Activated CD8-positive, alpha-beta T cell treated with anti-CD3 and anti-CD28 coated beads for 36 hours (primary cell): ENCODE measurements around the gene TMEM232. TPM values are rescaled to one million over a fixed set of nuclear protein-coding genes. Genes with fewer than 3 reads are reported as not detected.

Experiments
- ATAC-seq: fragments of 200-7000 bp; cut with Tn5 transposase; one replicate; pipeline ENCODE4 v1.10.0; 2021; ENCODE audit warnings: mild to moderate bottlenecking, moderate library complexity
- CTCF ChIA-PET: fragments of 350-600 bp; sonication (Branson Sonifier 250); formaldehyde crosslinking; loops from one replicate; lab custom pipeline; 2021; ENCODE audit warnings: antibody characterized with exemption; lab: Charles Lee
- POLR2A ChIA-PET: fragments of 350-600 bp; sonication (Branson Sonifier 250); formaldehyde crosslinking; loops from one replicate; lab custom pipeline; 2021; ENCODE audit warnings: antibody characterized with exemption; lab: Charles Lee
- DNase-seq: peaks from one replicate; pipeline ENCODE4 v3.0.0-alpha.2; 2020
- H3K27ac Mint-ChIP-seq: one replicate; pipeline ENCODE4 v1.8.0; 2021; ENCODE audit warnings: mild to moderate bottlenecking, mixed read lengths
- H3K27me3 Mint-ChIP-seq: one replicate; pipeline ENCODE4 v1.8.0; 2021; ENCODE audit warnings: mixed read lengths
- H3K36me3 Mint-ChIP-seq: one replicate; pipeline ENCODE4 v1.8.0; 2021; ENCODE audit warnings: low read depth, mixed read lengths
- H3K4me1 Mint-ChIP-seq: one replicate; pipeline ENCODE4 v1.8.0; 2021; ENCODE audit warnings: low read depth, mixed read lengths
- H3K4me3 Mint-ChIP-seq: one replicate; pipeline ENCODE4 v1.8.0; 2021; ENCODE audit warnings: mild to moderate bottlenecking, moderate library complexity, mixed read lengths
- H3K9me3 Mint-ChIP-seq: one replicate; pipeline ENCODE4 v1.8.0; 2021; ENCODE audit warnings: mixed read lengths
- CTCF ChIP-seq: fragments of 200-600 bp; IDR thresholded peaks from one replicate; pipeline ENCODE4 v1.8.0; 2022; ENCODE audit warnings: antibody characterized with exemption, mild to moderate bottlenecking
- intact Hi-C: fragments of 100-400 bp; cut with micrococcal nuclease; formaldehyde crosslinking; loops from one replicate; pipeline ENCODE4 v1.10.0; 2022
- total RNA-seq, 2 experiments: library from RNA; stranded (reverse); gene quantifications; one replicate each; pipeline ENCODE4 v1.2.3, GENCODE V29; 2021

Gene TMEM232
- total RNA-seq = under 1 TPM; 0.27 to 0.49 TPM

DNA sequence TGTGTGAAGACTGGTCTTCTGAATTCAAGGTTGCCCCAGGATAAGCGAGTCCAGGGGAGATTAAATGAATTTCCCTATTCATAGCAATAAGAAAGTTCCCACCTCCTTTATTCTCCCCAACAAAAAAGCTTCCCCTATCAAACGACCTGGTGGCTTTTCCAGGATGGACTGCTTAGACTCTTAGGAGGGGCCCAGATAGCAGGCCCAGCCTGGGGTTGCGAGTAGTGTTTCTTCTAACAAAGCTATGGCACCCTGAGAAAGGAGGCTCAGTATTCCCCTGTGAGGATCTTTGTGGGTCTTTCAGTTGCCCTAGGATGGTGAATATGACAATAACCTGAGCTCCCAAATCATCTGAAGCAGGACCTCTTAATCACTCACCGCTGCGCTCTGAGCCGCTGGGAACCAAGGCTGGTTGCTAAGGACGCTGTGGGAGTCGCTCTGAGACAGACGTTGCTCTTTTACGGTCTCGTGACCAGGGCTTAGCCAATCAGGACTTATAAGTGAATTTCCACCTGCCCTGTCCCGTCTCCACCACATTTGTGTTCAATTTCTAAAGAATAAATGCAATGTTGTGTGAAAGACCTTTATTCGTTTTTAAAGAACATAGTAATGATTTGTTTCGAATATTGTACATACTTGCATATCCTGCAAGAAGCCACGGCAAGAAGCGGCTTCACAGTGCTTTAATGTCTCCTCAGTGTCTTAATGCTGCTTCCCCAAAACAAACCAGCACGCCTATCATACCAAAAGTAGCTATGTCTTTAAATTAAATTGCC lies at the start of gene TMEM232:
TMEM232 (minus strand) TSS at position 423 of the 776 bp plus-strand sequence. CDS start 59,319 bp downstream, outside the sequence.
- Mint-ChIP-seq H3K27ac (no peak within 1 kb of the TSS), H3K9me3 (no peaks in the 10 kb centered on the region), H3K36me3 (no peaks in the 10 kb centered on the region), H3K4me3 (peak within 1 kb of the TSS; percentile 63), H3K27me3 (peaks cover 2% of the 10 kb centered on the region), H3K4me1 (no peaks in the 10 kb centered on the region)
- intact Hi-C loops = no loop called here
- no peak for TF ChIP-seq CTCF
- ChIA-PET CTCF (interaction anchor here (1.0 to 1.1 kb wide), 2 partner anchors 11 to 15 kb away, joined by 3 read pairs; no protein-coding TSS in a partner anchor), POLR2A (interaction anchor here (0.7 kb wide), 1 partner anchor 12 kb away, joined by 3 read pairs; the partner anchor contains the start of gene SLC25A46)
- peak; percentile 99 for ATAC-seq
- peak; percentile 81 for DNase-seq

DNA sequence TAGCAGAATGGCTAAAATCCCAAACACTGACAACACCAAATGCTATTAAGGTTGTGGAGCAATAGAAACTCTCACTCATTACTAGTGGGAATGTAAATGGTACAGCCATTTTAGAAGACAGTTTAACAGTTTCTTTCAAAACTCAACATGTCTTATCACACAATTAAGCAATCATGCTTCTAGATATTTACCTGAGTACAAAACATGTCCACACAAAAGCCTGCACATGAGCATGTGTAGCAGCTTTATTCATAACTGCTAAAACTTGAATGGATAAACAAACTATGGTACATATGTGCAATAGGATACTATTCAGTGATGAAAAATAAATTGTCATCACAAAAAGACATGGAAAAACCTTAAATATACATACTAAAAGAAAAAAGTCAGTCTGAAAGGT lies 43.8 kb upstream of the TMEM232 start:
- TF ChIP-seq CTCF = no peak
- intact Hi-C loops = no loop called here

DNA sequence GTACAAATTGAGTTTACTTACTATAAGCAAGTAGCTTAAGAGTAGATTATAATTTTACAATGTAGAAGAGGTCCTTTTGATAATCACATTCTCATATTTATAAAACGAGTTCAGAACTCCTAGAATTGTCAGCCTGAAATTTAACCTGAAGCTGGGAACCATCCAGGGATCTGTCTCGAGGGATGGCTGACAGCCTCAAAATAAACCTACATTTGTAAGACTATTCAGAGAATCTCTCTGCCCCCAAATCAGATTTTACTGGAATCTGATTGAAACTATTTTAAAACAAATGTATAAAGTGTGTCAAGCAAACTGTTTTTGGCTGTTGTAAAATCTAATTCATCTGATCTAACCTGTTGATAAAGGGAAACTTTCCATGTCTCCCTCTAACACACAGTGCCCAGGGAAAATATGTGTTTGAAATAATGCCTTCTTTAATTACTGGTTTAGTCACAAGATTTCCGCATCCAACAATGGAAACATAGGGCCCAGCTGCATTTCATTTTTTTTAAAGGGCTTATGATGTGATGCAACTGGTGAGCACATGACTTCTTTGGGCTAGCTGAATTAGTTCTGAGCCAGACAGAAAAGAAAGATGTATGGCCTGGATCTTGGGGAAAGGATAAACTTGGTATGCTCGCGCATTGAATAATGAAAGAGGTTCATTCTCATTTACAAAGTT lies 42.7 kb upstream of the TMEM232 start:
- no peak for DNase-seq
- Mint-ChIP-seq H3K4me1 (no peaks in the 10 kb centered on the region), H3K27ac (no peak overlapping the region), H3K4me3 (no peak overlapping the region), H3K9me3 (no peaks in the 10 kb centered on the region), H3K27me3 (peaks cover 5% of the 10 kb centered on the region), H3K36me3 (no peaks in the 10 kb centered on the region)
- ChIA-PET POLR2A (no interaction called here), CTCF (no interaction called here)
- intact Hi-C loops = no loop called here
- no peak for ATAC-seq
- no peak for TF ChIP-seq CTCF

More for the DNA sequence above, 43.8 kb upstream of the TMEM232 start:
- Mint-ChIP-seq H3K9me3 (no peaks in the 10 kb centered on the region), H3K27ac (no peak overlapping the region), H3K27me3 (peaks cover 5% of the 10 kb centered on the region), H3K4me3 (no peak overlapping the region), H3K4me1 (no peaks in the 10 kb centered on the region), H3K36me3 (no peaks in the 10 kb centered on the region)
- POLR2A ChIA-PET = no interaction called here
- CTCF ChIA-PET = no interaction called here
- DNase-seq = no peak
- ATAC-seq = no peak

GRCh38 chr5:110768138-110768860 lies 41.8 kb upstream of the TMEM232 start:
- intact Hi-C loops = no loop called here
- H3K4me1 Mint-ChIP-seq = no peaks in the 10 kb centered on the region
- peaks cover 5% of the 10 kb centered on the region for H3K27me3 Mint-ChIP-seq
- H3K9me3 Mint-ChIP-seq = no peaks in the 10 kb centered on the region
- ChIA-PET CTCF (interaction anchor here (2.6 kb wide), 1 partner anchor 12 kb away, joined by 6 read pairs; no protein-coding TSS in a partner anchor), POLR2A (no interaction called here)
- no peak overlapping the region for H3K27ac Mint-ChIP-seq
- H3K36me3 Mint-ChIP-seq = no peaks in the 10 kb centered on the region
- H3K4me3 Mint-ChIP-seq = no peak overlapping the region
- DNase-seq (no peak), ATAC-seq (no peak)
- TF ChIP-seq CTCF = no peak
